Skeletal muscle tissue (tissue), 4 donors: Measurements from ENCODE around the gene LAX1. TPM values are rescaled to one million over a fixed set of nuclear protein-coding genes. Genes with fewer than 3 reads are reported as not detected.
"Not testable (repeated sequence)": the region's sequence is repeated elsewhere in the genome, so short reads cannot be mapped to it uniquely, and the experiment has no call there.

Experiments
- H3K27ac ChIP-seq: one replicate; pipeline ENCODE4 v1.7.0; 2013; ENCODE audit warnings: mild to moderate bottlenecking, low read depth, low read length, inconsistent platforms
- H3K27me3 ChIP-seq, 3 donors: one replicate each; pipeline ENCODE4 v1.7.0; 2013; ENCODE audit warnings: low read length in 3 of 3; ENCODE audit not compliant: control insufficient read depth in 3 of 3, insufficient read depth in 3 of 3
- H3K36me3 ChIP-seq, 3 donors: one replicate each; pipeline ENCODE4 v1.7.0; 2013; ENCODE audit warnings: low read length in 3 of 3; ENCODE audit not compliant: control insufficient read depth in 3 of 3, insufficient read depth in 3 of 3
- H3K4me1 ChIP-seq, 3 donors: one replicate each; pipeline ENCODE4 v1.7.0; 2013; ENCODE audit warnings: low read length in 3 of 3, mild to moderate bottlenecking in 3 of 3; ENCODE audit not compliant: control insufficient read depth in 3 of 3, insufficient read depth in 3 of 3
- H3K4me3 ChIP-seq, 3 donors: one replicate each; pipeline ENCODE4 v1.7.0; 2013; ENCODE audit warnings: low read length in 3 of 3
- H3K9ac ChIP-seq, 3 donors: one replicate each; pipeline ENCODE4 v1.7.0; 2013; ENCODE audit warnings: low read length in 3 of 3, mild to moderate bottlenecking in 3 of 3, moderate library complexity in 2 of 3, low read depth in 1 of 3
- H3K9me3 ChIP-seq, 3 donors: one replicate each; pipeline ENCODE4 v1.7.0; 2013; ENCODE audit warnings: low read length in 3 of 3; ENCODE audit not compliant: control insufficient read depth in 3 of 3
- total RNA-seq: library from RNA; depleted of rRNA; stranded (reverse); fragments of >200 nt; gene quantifications from one replicate; pipeline ENCODE4 v1.2.3, GENCODE V29; 2014
- donor health status: Osteomylitis.

The LAX1 gene
- total RNA-seq, 1 donor from 2014 or later, result not detected

DNA sequence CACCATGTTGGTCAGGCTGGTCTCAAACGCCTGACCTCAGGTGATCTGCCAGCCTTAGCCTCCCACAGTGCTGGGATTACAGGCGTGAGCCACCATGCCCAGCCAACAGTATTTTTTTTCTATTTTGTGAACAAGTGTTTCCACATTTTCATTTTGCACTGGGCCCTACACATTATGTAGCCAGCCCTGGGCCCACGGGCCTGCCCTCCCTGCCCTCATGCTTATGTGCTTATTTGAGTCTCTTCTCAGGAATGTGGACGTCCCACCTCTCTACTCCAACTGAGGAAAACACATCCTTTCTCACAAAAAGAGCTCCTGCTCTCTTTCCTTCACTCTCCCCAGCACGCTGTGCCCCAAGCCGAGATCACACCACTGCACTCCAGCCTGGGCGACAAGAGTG is 17.0 kb downstream of the LAX1 start:
- Histone ChIP-seq H3K9ac (no peak overlapping the region), H3K27ac (no peak overlapping the region), H3K4me1 (no peaks in the 10 kb centered on the region), H3K9me3 (no peaks in the 10 kb centered on the region), H3K36me3 (no peaks in the 10 kb centered on the region), H3K4me3 (no peak overlapping the region), H3K27me3 (no peaks in the 10 kb centered on the region)

DNA sequence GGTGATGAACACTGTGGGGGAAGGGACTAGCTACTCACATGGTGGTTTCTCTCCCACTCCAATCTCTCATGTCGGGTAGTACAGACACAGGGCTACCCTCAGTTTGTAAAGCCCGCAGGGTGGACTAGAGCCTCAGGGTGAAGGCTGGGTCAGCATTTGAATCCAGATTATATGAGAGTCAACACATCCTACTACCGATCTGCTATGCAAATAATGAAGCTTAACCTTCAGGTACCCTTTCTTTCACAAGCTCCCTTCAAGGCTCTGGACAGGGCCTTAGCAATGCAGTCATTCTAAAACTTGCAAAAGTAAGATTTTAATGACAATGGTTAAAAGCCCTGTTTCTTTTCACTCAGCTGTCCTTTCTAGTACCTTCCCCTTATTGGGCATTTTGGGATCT is 25.0 kb downstream of the LAX1 start:
- H3K9me3 ChIP-seq, result no peaks in the 10 kb centered on the region
- H3K27ac ChIP-seq, result no peak overlapping the region
- H3K9ac ChIP-seq, result no peak overlapping the region
- H3K4me3 ChIP-seq, result no peak overlapping the region
- H3K27me3 ChIP-seq, result no peaks in the 10 kb centered on the region
- peaks cover 0 to 2% (median 0%) of the 10 kb centered on the region in 3 donors for H3K4me1 ChIP-seq
- H3K36me3 ChIP-seq, result no peaks in the 10 kb centered on the region

DNA sequence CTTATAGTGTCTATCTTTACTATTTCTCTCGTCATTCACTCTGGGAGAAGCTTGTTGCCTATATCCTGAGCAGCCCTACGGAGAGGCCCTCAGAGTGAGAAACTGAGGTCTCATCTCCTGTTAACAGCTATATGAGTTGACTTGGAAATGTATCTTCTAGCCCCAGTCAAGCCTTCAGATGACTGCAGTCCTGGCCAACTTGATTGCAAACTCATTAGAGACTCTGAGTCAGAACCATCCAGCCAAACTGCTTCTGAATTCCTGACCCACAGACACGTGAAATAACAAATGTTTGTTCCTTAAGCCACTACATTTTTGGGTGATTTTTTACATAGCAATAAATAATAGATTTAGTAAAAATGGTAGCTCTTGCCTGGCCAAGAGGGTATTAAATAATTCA is 26.5 kb downstream of the LAX1 start:
- no peaks in the 10 kb centered on the region for H3K27me3 ChIP-seq
- no peak overlapping the region for H3K9ac ChIP-seq
- peaks cover 0 to 2% (median 0%) of the 10 kb centered on the region in 3 donors for H3K36me3 ChIP-seq
- no peak overlapping the region for H3K27ac ChIP-seq
- peaks cover 0 to 5% (median 0%) of the 10 kb centered on the region in 3 donors for H3K4me1 ChIP-seq
- no peaks in the 10 kb centered on the region for H3K9me3 ChIP-seq
- H3K4me3 ChIP-seq, result no peak overlapping the region

DNA sequence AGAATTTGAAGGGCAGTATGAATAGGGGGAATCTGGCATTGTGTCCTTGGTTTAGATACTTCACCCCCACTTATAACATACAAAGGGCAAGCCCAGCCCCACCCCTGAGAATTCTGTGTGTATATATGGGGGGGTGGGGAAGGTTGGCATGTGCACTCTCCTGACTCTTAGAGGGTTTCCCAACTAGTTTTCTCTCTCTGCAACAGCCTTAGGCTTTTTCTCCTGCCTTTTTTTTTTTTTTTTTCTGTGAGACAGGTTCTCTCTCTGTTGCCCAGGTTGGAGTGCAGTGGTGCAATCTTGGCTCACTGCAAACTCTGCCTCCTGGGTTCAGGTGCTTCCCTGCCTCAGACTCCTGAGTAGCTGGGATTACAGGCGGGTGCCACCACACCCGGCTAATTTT is 27.5 kb downstream of the LAX1 start:
- Histone ChIP-seq H3K36me3 (peaks cover 0 to 2% (median 0%) of the 10 kb centered on the region in 3 donors), H3K27me3 (no peaks in the 10 kb centered on the region), H3K27ac (no peak overlapping the region), H3K9ac (no peak overlapping the region), H3K4me1 (peaks cover 8 to 14% (median 8%) of the 10 kb centered on the region in 3 donors), H3K4me3 (no peak overlapping the region), H3K9me3 (no peaks in the 10 kb centered on the region)

DNA sequence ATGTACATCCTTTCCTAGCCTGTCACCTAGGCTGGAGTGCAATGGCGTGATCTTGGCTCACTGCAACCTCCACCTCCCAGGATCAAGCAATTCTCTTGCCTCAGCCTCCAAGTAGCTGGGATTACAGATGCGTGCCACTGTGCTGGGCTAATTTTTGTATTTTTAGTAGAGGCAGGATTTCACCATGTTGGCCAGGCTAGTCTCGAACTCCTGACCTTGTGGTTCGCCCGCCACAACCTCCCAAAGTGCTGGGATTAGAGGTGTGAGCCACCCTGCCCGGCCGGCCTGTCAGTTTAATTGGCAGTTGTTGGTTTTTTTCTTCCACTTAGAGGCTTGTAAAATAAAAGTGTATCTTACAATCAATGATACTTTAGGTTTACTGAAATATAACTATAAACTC is 28.6 kb downstream of the LAX1 start:
- H3K36me3 ChIP-seq, H3K4me3 ChIP-seq, H3K9me3 ChIP-seq, H3K27me3 ChIP-seq, H3K27ac ChIP-seq, H3K9ac ChIP-seq: not testable (repeated sequence)
- peaks cover 19 to 24% (median 19%) of the 10 kb centered on the region in 3 donors for H3K4me1 ChIP-seq

DNA sequence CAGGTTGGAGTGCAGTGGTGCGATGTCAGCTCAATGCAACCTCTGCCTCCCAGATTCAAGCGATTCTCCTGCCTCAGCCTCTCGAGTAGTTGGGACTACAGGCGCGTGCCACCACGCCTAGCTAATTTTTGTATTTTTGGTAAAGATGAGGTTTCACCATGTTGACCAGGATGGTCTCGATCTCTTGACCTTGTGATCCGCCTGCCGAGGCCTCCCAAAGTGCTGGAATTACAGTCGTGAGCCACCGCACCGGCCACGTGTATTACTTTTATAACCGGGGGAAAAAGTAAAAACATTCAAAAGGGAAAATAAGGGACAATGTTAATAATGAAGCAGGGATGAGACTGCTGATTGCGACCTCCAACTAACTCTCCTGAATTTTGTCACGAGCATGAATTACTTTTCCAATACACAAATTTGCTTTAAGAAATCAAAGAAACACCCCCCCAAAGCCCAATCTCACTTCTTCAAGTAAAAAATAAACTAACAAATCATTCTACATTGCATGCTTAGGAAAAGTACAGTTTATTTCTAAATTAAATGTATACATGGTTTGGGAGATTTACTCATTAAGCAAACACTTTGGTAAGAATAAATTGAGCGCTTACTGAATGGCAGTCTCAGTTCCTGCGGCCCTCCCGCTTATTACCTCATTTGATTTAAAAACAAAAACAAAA is 29.9 kb downstream of the LAX1 start:
- Histone ChIP-seq H3K36me3 (peaks cover 0 to 10% (median 0%) of the 10 kb centered on the region in 3 donors), H3K9ac (peak overlapping the region; percentile 82 to 88 (median 86)), H3K4me1 (peaks cover 32 to 38% (median 32%) of the 10 kb centered on the region in 3 donors), H3K27me3 (no peaks in the 10 kb centered on the region), H3K4me3 (peak overlapping the region; percentile 66 to 94 (median 82)), H3K27ac (peak overlapping the region; percentile 92), H3K9me3 (no peaks in the 10 kb centered on the region)

DNA sequence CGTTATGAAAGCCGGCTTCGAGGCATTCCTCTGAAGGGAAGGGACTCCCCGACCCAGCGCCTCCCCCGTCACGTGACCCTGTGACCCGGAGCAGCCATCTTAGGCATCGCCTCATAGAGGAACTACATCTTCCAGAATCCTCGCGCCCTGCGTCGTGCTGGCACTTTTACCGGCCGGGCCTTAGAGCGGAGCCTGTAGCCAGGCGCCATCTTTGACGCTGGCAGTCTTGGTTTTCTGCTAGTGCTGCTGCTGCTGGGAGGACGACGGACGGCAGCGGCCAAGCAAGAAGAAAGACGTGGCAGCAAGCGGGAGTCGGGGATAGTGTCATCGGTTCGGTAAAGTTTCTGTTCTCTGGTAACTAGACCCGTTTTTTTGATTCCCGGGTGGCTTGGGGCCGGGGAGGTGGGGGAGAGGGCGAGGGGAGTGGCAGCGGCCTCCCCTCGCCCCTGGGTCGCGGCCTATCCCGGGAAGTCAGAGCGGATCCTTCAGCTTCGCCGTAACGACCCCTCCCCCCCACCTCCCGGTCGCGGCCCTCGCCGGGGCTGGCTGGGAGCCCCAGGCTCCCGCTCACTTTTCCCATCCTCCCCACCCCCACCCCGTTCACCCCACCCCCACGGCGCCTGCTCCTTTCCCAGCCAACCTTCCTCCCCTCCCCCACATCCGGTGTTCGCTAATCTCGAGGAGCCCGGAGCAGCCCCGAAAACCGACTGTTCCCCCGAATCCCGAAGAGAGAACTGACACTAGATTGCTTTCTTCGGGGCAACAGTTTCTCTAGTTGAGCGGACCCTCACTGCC is 30.7 kb downstream of the LAX1 start, which contains the start of the genes ZBED6 and ZC3H11A:
TSS of gene ZBED6 (plus strand) at position 183 of the 795 bp plus-strand sequence. CDS start 1,900 bp downstream, outside the sequence.
TSS of gene ZC3H11A (plus strand) at position 183 of the 795 bp plus-strand sequence. CDS start 21,448 bp downstream, outside the sequence.
- H3K36me3 ChIP-seq, result peaks cover 0 to 10% (median 0%) of the 10 kb centered on the region in 3 donors
- peak within 1 kb of the TSS; percentile 86 to 96 (median 93) for H3K9ac ChIP-seq
- H3K27me3 ChIP-seq, result no peaks in the 10 kb centered on the region
- peaks cover 36 to 42% (median 37%) of the 10 kb centered on the region in 3 donors for H3K4me1 ChIP-seq
- H3K4me3 ChIP-seq, result peak within 1 kb of the TSS; percentile 66 to 94 (median 82)
- peak within 1 kb of the TSS; percentile 92 for H3K27ac ChIP-seq
- no peaks in the 10 kb centered on the region for H3K9me3 ChIP-seq

DNA sequence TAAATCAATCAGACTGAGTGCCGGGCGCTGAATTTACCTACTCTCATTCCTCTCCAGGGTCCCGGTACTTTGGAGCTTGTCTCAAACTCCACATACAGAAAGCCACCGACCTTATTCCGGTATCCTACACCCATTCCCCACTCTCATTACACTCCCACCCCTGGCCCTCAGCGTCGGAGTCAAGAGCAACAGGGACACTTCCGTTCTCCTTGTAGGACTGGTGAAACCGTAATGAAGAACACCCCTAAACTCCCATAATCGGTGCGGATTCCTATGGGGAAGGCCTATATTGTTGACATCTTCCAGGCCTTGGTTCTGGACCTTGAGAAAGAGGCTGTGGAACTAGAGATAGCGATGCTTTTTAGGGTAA is 31.2 kb downstream of the LAX1 start:
- peaks cover 0 to 10% (median 0%) of the 10 kb centered on the region in 3 donors for H3K36me3 ChIP-seq
- no peaks in the 10 kb centered on the region for H3K27me3 ChIP-seq
- H3K27ac ChIP-seq, result peak overlapping the region; percentile 92
- H3K9ac ChIP-seq, result peak overlapping the region; percentile 86 to 96 (median 93)
- no peaks in the 10 kb centered on the region for H3K9me3 ChIP-seq
- H3K4me1 ChIP-seq, result peaks cover 36 to 42% (median 39%) of the 10 kb centered on the region in 3 donors
- peak overlapping the region; percentile 66 to 94 (median 82) for H3K4me3 ChIP-seq

DNA sequence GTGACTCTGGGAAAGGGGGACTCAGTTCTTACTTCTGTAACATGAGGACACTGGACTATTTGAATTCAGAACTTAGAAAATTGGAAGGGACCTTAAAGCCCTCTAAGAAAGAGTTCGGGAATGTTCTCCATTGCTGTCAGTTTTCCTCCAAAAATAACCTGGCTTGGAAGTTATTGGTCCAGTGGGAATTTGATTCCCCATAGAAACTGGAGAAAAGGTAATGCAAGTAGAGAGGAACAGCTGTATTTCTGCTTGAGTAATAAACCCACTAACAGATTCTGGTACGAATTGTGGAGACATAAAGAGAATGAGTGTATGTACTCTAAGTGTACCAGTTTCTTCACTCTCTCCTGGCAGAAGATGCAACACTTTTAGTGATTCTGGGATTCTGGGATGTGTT is 32.2 kb downstream of the LAX1 start:
- peak overlapping the region; percentile 66 to 94 (median 82) for H3K4me3 ChIP-seq
- peak overlapping the region in 1 of 3 donors; percentile 93 for H3K9ac ChIP-seq
- H3K27ac ChIP-seq, result peak overlapping the region; percentile 92
- H3K36me3 ChIP-seq, result peaks cover 0 to 10% (median 0%) of the 10 kb centered on the region in 3 donors
- peaks cover 40 to 47% (median 41%) of the 10 kb centered on the region in 3 donors for H3K4me1 ChIP-seq
- no peaks in the 10 kb centered on the region for H3K27me3 ChIP-seq
- no peaks in the 10 kb centered on the region for H3K9me3 ChIP-seq
